HCT116 (cell line): ENCODE measurements around the gene ZSCAN30. TPM values are rescaled to one million over a fixed set of nuclear protein-coding genes. Genes with fewer than 3 reads are reported as not detected.
A peak's percentile ranks its signal among the peaks of the same experiment; 100 is the strongest.

Experiments used
- ATAC-seq: fragments of 200-7000 bp; cut with Tn5 transposase; 2 replicates; pipeline ENCODE4 v1.9.1; 2020; ENCODE audit warnings: mild to moderate bottlenecking, moderate library complexity
- BruUV-seq: library from RNA; stranded (reverse); fragments of 400-500 nt; replicated peaks from 2 replicates; lab custom pipeline; 2021; lab: Mats Ljungman, UMichigan
- CTCF ChIA-PET: fragments of 300-600 bp; sonication (Branson Sonifier 250); formaldehyde crosslinking; loops from one replicate; lab custom pipeline; 2021; ENCODE audit warnings: antibody characterized with exemption; lab: Charles Lee
- POLR2A ChIA-PET: fragments of 300-600, 350-600 bp; sonication (Branson Sonifier 250); formaldehyde crosslinking; loops from one replicate; lab custom pipeline; 2021; ENCODE audit warnings: antibody characterized with exemption; lab: Charles Lee
- RAD21 ChIA-PET, 2 experiments: fragments of 300-600 bp; sonication (Branson Sonifier 250); formaldehyde crosslinking; loops; one replicate each; lab custom pipeline; 2023; ENCODE audit warnings: low total read pairs in 2 of 2; ENCODE audit not compliant: uncharacterized antibody in 2 of 2, unreplicated experiment in 2 of 2, low non-redundant PET in 1 of 2; lab: Charles Lee
- DNase-seq: peaks from one replicate; pipeline ENCODE4 v3.0.0-alpha.2; 2010; ENCODE audit warnings: low read depth, low spot score
- H2AFZ ChIP-seq: fragments of 200-600 bp; shearing (Covaris generic), sonication (generic); 2 replicates; pipeline ENCODE4 v1.6.1; 2017; ENCODE audit warnings: low read depth, mixed run types, mixed read lengths, antibody characterized with exemption, low read length; ENCODE audit not compliant: poor library complexity, severe bottlenecking
- H3K27ac ChIP-seq: 2 replicates; pipeline ENCODE4 v1.5.1; 2012; ENCODE audit warnings: low read depth, low read length
- H3K27me3 ChIP-seq: fragments of 200-600 bp; sonication (generic); 2 replicates; pipeline ENCODE4 v1.6.1; 2016; ENCODE audit warnings: mixed run types, low read length, mixed read lengths; ENCODE audit not compliant: insufficient read depth
- H3K36me3 ChIP-seq, 2 experiments: fragments of 200-500 bp in 1 of 2; fragments of 200-600 bp in 1 of 2; sonication (Bioruptor generic) in 1 of 2; sonication (generic) in 1 of 2; 2 replicates each; pipeline versions ENCODE4 v1.5.1 to v1.6.1; 2014 to 2016; ENCODE audit warnings: low read length in 2 of 2, inconsistent platforms in 1 of 2, mixed read lengths in 1 of 2, mixed run types in 1 of 2; ENCODE audit not compliant: insufficient read depth in 2 of 2, control insufficient read depth in 1 of 2
- H3K4me1 ChIP-seq, 2 experiments: fragments of 200-600 bp in 1 of 2; sonication (generic) in 1 of 2; 2 replicates each; pipeline versions ENCODE4 v1.5.1 to v1.6.1; 2012 to 2017; ENCODE audit warnings: low read length in 2 of 2, inconsistent platforms in 1 of 2, mild to moderate bottlenecking in 1 of 2, mixed read lengths in 1 of 2, mixed run types in 1 of 2, moderate library complexity in 1 of 2; ENCODE audit not compliant: insufficient read depth in 2 of 2, control insufficient read depth in 1 of 2
- H3K4me2 ChIP-seq: fragments of 200-600 bp; sonication (generic); 2 replicates; pipeline ENCODE4 v1.6.1; 2017; ENCODE audit warnings: mixed run types, low read length, mixed read lengths
- H3K4me3 ChIP-seq, 2 experiments: fragments of 200-600 bp in 1 of 2; sonication (generic) in 1 of 2; replicated peaks in 1 of 2; 2 replicates each; pipeline ENCODE4 v1.5.1; 2011 to 2016; ENCODE audit warnings: low read length in 2 of 2, control low read depth in 1 of 2, low read depth in 1 of 2, mild to moderate bottlenecking in 1 of 2, mixed read lengths in 1 of 2, mixed run types in 1 of 2
- H3K79me2 ChIP-seq: fragments of 200-600 bp; sonication (generic); 2 replicates; pipeline ENCODE4 v1.6.1; 2017; ENCODE audit warnings: mild to moderate bottlenecking, mixed run types, low read length, moderate library complexity, mixed read lengths; ENCODE audit not compliant: insufficient read depth
- H3K9ac ChIP-seq: fragments of 200-600 bp; sonication (generic); 2 replicates; pipeline ENCODE4 v1.6.1; 2016; ENCODE audit warnings: low read length, mixed read lengths
- H3K9me2 ChIP-seq: fragments of 200-600 bp; sonication (generic), shearing (Covaris generic); 2 replicates; pipeline ENCODE4 v1.6.1; 2017; ENCODE audit warnings: mixed run types, mild to moderate bottlenecking, moderate library complexity; ENCODE audit not compliant: insufficient read depth
- H3K9me3 ChIP-seq, 2 experiments: fragments of 200-500 bp in 1 of 2; fragments of 200-600 bp in 1 of 2; sonication (Bioruptor generic) in 1 of 2; sonication (generic) in 1 of 2; 2 replicates each; pipeline ENCODE4 v1.6.1; 2014 to 2017; ENCODE audit warnings: low read length in 2 of 2, mixed read lengths in 2 of 2, inconsistent platforms in 1 of 2, low read depth in 1 of 2, mild to moderate bottlenecking in 1 of 2, mixed run types in 1 of 2, moderate library complexity in 1 of 2; ENCODE audit not compliant: control insufficient read depth in 1 of 2, insufficient read depth in 1 of 2
- H4K20me1 ChIP-seq: fragments of 200-600 bp; sonication (generic), shearing (Covaris generic); 2 replicates; pipeline ENCODE4 v1.6.1; 2017; ENCODE audit warnings: mixed run types, mild to moderate bottlenecking, moderate library complexity; ENCODE audit not compliant: insufficient read depth
- SRF ChIP-seq: IDR thresholded peaks from 2 replicates; pipeline ENCODE4 v1.6.1; 2012; ENCODE audit warnings: low read depth
- YY1 ChIP-seq: IDR thresholded peaks from 2 replicates; pipeline ENCODE4 v1.6.1; 2011; ENCODE audit warnings: low read length, low read depth, moderate library complexity, mild to moderate bottlenecking; ENCODE audit not compliant: insufficient replicate concordance; ENCODE audit errors: extremely low read depth
- ZNF274 ChIP-seq: fragments of 200-500 bp; sonication (Bioruptor generic); IDR thresholded peaks from 2 replicates; pipeline ENCODE4 v1.6.1; 2014; ENCODE audit warnings: mild to moderate bottlenecking, low read depth, low read length, inconsistent platforms
- intact Hi-C: fragments of 100-400 bp; cut with micrococcal nuclease; formaldehyde crosslinking; loops from 2 replicates; pipeline ENCODE4 v1.10.0; 2022
- total RNA-seq: library from RNA; stranded (reverse); gene quantifications from one replicate; pipeline ENCODE4 v1.2.1, GENCODE V29; 2021; ENCODE audit not compliant: unreplicated experiment

Gene ZSCAN30
- total RNA-seq, 1 experiment from 2014 or later, result 11.5 TPM

DNA sequence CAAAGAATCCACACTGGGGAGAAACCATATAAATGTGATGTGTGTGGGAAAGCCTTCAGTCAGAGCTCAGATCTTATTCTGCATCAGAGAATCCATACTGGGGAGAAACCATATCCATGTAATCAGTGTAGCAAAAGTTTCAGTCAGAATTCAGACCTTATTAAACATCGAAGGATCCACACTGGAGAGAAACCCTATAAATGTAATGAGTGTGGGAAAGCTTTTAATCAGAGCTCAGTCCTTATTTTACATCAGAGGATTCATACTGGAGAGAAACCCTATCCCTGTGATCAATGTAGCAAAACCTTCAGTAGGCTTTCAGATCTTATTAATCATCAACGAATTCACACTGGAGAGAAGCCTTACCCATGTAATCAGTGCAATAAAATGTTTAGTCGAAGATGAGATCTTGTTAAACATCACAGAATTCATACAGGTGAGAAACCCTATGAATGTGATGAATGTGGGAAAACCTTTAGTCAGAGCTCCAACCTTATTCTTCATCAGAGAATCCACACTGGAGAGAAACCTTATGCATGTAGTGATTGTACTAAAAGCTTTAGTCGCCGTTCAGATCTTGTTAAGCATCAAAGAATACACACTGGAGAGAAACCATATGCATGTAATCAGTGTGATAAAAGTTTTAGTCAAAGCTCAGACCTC, 16.7 kb upstream of the ZSCAN30 start:
- no peaks in the 10 kb centered on the region for H3K27me3 ChIP-seq
- ChIA-PET RAD21 (no interaction called here), CTCF (no interaction called here)

DNA sequence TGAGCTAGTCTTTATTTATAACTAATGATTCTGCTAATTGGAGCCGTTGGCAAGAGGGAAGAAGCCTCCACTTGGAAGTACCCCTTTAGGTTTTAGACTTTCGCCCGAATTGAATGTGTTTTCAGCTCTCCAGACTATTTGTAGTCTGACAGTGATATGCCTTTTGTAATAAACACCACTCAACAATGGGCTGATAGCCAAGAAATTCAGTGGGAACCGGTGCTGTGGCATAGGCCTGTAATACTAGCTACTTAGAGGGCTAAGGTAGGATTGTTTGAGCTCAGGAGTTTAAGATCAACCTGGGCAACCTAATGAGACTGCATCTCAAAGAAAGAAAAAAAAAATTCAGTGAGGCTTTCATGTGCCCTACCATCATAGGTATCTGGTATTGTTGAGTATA, 13.6 kb upstream of the ZSCAN30 start:
- H3K4me3 ChIP-seq, result no peak overlapping the region
- no peaks in the 10 kb centered on the region for H3K9me2 ChIP-seq
- intact Hi-C loops, result no loop called here
- no peak overlapping the region for H2AFZ ChIP-seq
- ChIA-PET POLR2A (no interaction called here), CTCF (no interaction called here), RAD21 (no interaction called here)
- no peak for ATAC-seq
- peaks cover 2 to 60% of the 10 kb centered on the region in 2 experiments; a peak in 3 of 4 replicates for H3K36me3 ChIP-seq
- no peak overlapping the region for H3K4me2 ChIP-seq
- no peak for TF ChIP-seq YY1
- no TSS peak for BruUV-seq
- no peaks in the 10 kb centered on the region for H3K4me1 ChIP-seq
- no peak overlapping the region for H3K27ac ChIP-seq
- no peaks in the 10 kb centered on the region for H3K27me3 ChIP-seq
- H3K79me2 ChIP-seq, result peaks cover 54% of the 10 kb centered on the region
- no peak for DNase-seq
- H3K9ac ChIP-seq, result no peak overlapping the region
- no peaks in the 10 kb centered on the region for H4K20me1 ChIP-seq
- peaks cover 19 to 49% of the 10 kb centered on the region in 2 experiments for H3K9me3 ChIP-seq

More for the DNA sequence above, 16.7 kb upstream of the ZSCAN30 start:
- no TSS peak for BruUV-seq
- Histone ChIP-seq H3K4me3 (no peak overlapping the region), H2AFZ (no peak overlapping the region), H3K36me3 (peaks cover 2 to 48% of the 10 kb centered on the region in 2 experiments; a peak in 3 of 4 replicates), H3K4me2 (no peak overlapping the region), H3K9me2 (no peaks in the 10 kb centered on the region), H3K9ac (no peak overlapping the region), H3K27ac (no peak overlapping the region), H3K79me2 (peaks cover 30% of the 10 kb centered on the region), H3K9me3 (peaks cover 23 to 49% of the 10 kb centered on the region in 2 experiments; a peak in 3 of 4 replicates), H3K4me1 (no peaks in the 10 kb centered on the region), H4K20me1 (no peaks in the 10 kb centered on the region)
- no peak for ATAC-seq
- DNase-seq, result no peak
- POLR2A ChIA-PET, result no interaction called here
- intact Hi-C loops, result no loop called here
- peak; percentile 93 for TF ChIP-seq ZNF274
- no peak for TF ChIP-seq SRF
